Heart left ventricle (tissue), 16 donors: Measurements from ENCODE around the gene BDH1. TPM values are rescaled to one million over a fixed set of nuclear protein-coding genes. Genes with fewer than 3 reads are reported as not detected.

Source experiments
- ATAC-seq, 4 donors: fragments of 200-7000 bp; cut with Tn5 transposase; one replicate each; pipeline ENCODE4 v1.9.1; 2020 to 2022; ENCODE audit warnings: moderate library complexity in 4 of 4, mild to moderate bottlenecking in 3 of 4, moderate number of reproducible peaks in 1 of 4
- DNase-seq, 5 donors: peaks; one replicate each; pipeline ENCODE4 v3.0.0-alpha.2; 2020
- H3K27ac ChIP-seq, 12 donors: fragments of 200-600 bp; sonication (generic) in 4 of 12; one replicate each; pipeline versions ENCODE4 v1.5.0 to v1.8.0; 2016 to 2022; ENCODE audit warnings: mild to moderate bottlenecking in 2 of 12
- H3K27me3 ChIP-seq, 9 donors: fragments of 200-600 bp; sonication (generic) in 2 of 9; one replicate each; pipeline versions ENCODE4 v1.5.1 to v1.8.0; 2016 to 2022; ENCODE audit warnings: mild to moderate bottlenecking in 3 of 9
- H3K36me3 ChIP-seq, 9 donors: fragments of 200-600 bp; sonication (generic) in 2 of 9; one replicate each; pipeline versions ENCODE4 v1.5.0 to v1.8.0; 2018 to 2022; ENCODE audit warnings: mild to moderate bottlenecking in 2 of 9
- H3K4me1 ChIP-seq, 12 donors: fragments of 200-600 bp; sonication (generic) in 4 of 12; one replicate each; pipeline versions ENCODE4 v1.5.0 to v1.8.0; 2016 to 2022; ENCODE audit warnings: mild to moderate bottlenecking in 3 of 12
- H3K4me3 ChIP-seq, 12 donors: fragments of 200-600 bp; sonication (generic) in 4 of 12; one replicate each; pipeline versions ENCODE4 v1.5.0 to v1.8.0; 2017 to 2022; ENCODE audit warnings: mild to moderate bottlenecking in 9 of 12, moderate library complexity in 4 of 12
- H3K9me3 ChIP-seq, 12 donors: fragments of 200-600 bp; sonication (generic) in 4 of 12; one replicate each; pipeline versions ENCODE4 v1.5.0 to v1.8.0; 2016 to 2022; ENCODE audit warnings: mild to moderate bottlenecking in 1 of 12
- POLR2A ChIP-seq, 2 donors: fragments of 450-650 bp; IDR thresholded peaks; one replicate each; pipeline ENCODE4 v1.6.1; 2017; ENCODE audit warnings: antibody characterized with exemption in 2 of 2, mild to moderate bottlenecking in 2 of 2, moderate library complexity in 2 of 2
- WGBS, 4 donors: extraction: QIAGEN DNeasy Blood & Tissue Kit in 2 of 4; methylation state at CpG; one replicate each; pipeline versions ENCODE4 v1.1.5 to v1.1.7; 2013 to 2018; 5-methylcytosine and 5-hydroxymethylcytosine counted together
- intact Hi-C, 10 donors: fragments of 100-400 bp; cut with DNase I; formaldehyde crosslinking; loops; one replicate each; pipeline versions ENCODE4 v1.11.1 to v1.14.2; 2022
- polyA plus RNA-seq, 2 donors: library from polyadenylated mRNA; stranded (reverse); fragments of 200-250 nt; gene quantifications; one replicate each; pipeline ENCODE4 v1.2.3, GENCODE V29; 2013
- total RNA-seq, 9 donors: library from RNA; depleted of rRNA in 2 of 9; stranded (reverse); fragments of >200 nt in 2 of 9; fragmentation: NEBNext Ultra II Directional in 3 of 9; extraction: Animal tissue kit (Norgen Biotek cat#: 25700) in 3 of 9; gene quantifications; one replicate each; pipeline versions ENCODE4 v1.1.0 to v1.2.4, GENCODE V29; 2016 to 2023
- TF ChIP-seq, protein P1 (sequence below), 12 donors: fragments of 200-600 bp; sonication (generic) in 4 of 12; IDR thresholded peaks; one replicate each; pipeline versions ENCODE4 v1.5.0 to v1.8.0; 2018 to 2022; ENCODE audit warnings: antibody characterized with exemption in 12 of 12, mild to moderate bottlenecking in 5 of 12
- donor health status: ischemic (EF 13 %, LVEDD 7.1; RV severe dilation, severe dysfunction).
- donor health status: healthy with polysubstance abuse.
- donor health status: DM: no; HTN: yes; CAD: no.
- donor health status: DM: no; HTN: no; CAD: no.
- donor health status: ischemic (EF 25% LVEDD 6.9; RV normal size, moderate dysfunction).
- donor health status: ischemic (EF 25% LVEDD 5.7; RV mildly dilated, moderate dysfunction).
- donor health status: healthy.
- donor health status: DM: yes; HTN: yes; CAD: no.
- donor health status: ischemic (EF 35%, LVEDD 5.7; RV mildly dilated, moderate dysfunction).
- donor health status: nonischemic (EF 11% LVEDD 7.7; RV severe dilation, severe dysfunction).
- donor health status: DM: yes; HTN: yes; CAD: no.
- donor health status: PGD.
- donor health status: ischemic (EF 29% LVEDD 5.4; RV normal size, mild dysfunction).
- donor health status: nonischemic (EF 23%, LVEDD 6.1; RV moderate dilation, normal function).

Gene BDH1
- total and polyA plus RNA-seq, 11 donors: 19.5 to 114 (median 72.3) TPM

GRCh38 chr3:197468866-197469382 lies 86.8 kb downstream of the BDH1 start:
- peak in 2 of 4 donors; percentile 17 to 49 for ATAC-seq
- no peak overlapping the region for H3K27ac ChIP-seq
- no peak for TF ChIP-seq POLR2A (IDR thresholded peaks at IDR 0.05)
- TF ChIP-seq, protein P1, sequence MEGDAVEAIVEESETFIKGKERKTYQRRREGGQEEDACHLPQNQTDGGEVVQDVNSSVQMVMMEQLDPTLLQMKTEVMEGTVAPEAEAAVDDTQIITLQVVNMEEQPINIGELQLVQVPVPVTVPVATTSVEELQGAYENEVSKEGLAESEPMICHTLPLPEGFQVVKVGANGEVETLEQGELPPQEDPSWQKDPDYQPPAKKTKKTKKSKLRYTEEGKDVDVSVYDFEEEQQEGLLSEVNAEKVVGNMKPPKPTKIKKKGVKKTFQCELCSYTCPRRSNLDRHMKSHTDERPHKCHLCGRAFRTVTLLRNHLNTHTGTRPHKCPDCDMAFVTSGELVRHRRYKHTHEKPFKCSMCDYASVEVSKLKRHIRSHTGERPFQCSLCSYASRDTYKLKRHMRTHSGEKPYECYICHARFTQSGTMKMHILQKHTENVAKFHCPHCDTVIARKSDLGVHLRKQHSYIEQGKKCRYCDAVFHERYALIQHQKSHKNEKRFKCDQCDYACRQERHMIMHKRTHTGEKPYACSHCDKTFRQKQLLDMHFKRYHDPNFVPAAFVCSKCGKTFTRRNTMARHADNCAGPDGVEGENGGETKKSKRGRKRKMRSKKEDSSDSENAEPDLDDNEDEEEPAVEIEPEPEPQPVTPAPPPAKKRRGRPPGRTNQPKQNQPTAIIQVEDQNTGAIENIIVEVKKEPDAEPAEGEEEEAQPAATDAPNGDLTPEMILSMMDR (IDR thresholded peaks at IDR 0.05): no peak
- peaks cover 0 to 14% (median 3%) of the 10 kb centered on the region in 12 donors for H3K4me1 ChIP-seq
- intact Hi-C loops: no loop called here
- no peak for DNase-seq
- no peaks in the 10 kb centered on the region for H3K36me3 ChIP-seq
- peaks cover 0 to 4% (median 0%) of the 10 kb centered on the region in 9 donors for H3K27me3 ChIP-seq
- no peaks in the 10 kb centered on the region for H3K9me3 ChIP-seq
- H3K4me3 ChIP-seq: no peak overlapping the region
- 62 to 68% (median 65%) methylated on average over 5 of the region's 5 CpGs for WGBS, 4 donors

- Histone ChIP-seq H3K4me1 (peaks cover 0 to 14% (median 3%) of the 10 kb centered on the region in 12 donors), H3K4me3 (no peak overlapping the region), H3K27ac (no peak overlapping the region), H3K27me3 (peaks cover 0 to 4% (median 0%) of the 10 kb centered on the region in 9 donors), H3K9me3 (no peaks in the 10 kb centered on the region), H3K36me3 (no peaks in the 10 kb centered on the region)
- ATAC-seq (no peak), DNase-seq (no peak)
- 69 to 85% (median 80%) methylated on average over 7 of the region's 7 CpGs for WGBS, 4 donors
- intact Hi-C loops: no loop called here
- TF ChIP-seq, protein P1 (IDR thresholded peaks at IDR 0.05): no peak
- no peak for TF ChIP-seq POLR2A (IDR thresholded peaks at IDR 0.05)
Measured at GRCh38 chr3:197468167-197468566, 87.6 kb downstream of the BDH1 start.

DNA sequence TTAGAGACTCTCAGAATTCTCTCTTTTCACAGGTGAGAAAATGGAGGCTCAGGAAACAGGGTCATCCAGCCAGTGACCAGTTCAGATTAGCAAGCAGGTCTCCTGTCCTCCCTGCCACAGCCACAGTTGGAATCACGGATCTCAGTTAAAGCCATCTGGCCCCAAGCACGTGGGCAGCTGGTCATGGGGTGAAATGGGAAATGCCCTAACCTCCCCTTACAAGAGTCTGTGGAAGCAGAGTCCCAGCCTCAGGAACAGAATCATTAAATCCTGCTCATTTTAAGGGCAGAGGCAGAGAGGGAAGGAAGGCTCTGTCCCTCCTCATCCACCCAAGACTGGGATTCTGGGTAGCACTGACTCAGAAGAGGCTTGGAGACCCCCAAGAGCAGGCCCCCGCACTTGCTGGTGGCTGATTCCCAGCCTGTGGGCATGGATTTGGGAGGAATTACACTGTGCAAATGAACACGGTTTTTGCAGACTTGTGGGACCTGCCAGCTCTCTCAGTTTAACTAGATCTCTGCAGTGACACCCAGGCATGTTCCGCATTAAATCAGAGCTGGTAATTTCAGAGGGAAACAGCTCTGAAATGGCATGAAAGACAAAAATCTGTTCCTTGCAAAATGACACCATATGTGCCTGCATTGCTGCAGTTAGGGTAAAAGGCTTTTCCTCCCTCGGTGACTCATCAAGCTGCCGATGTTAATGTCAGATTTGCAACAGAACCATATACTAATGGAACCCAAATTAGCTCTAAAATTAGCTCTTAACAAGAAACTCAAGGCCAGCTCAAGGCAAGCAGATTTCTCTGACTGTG lies 89.0 kb downstream of the BDH1 start:
- Histone ChIP-seq H3K27me3 (peaks cover 0 to 4% (median 0%) of the 10 kb centered on the region in 9 donors), H3K4me1 (peaks cover 0 to 14% (median 3%) of the 10 kb centered on the region in 12 donors), H3K27ac (peak overlapping the region in 4 of 12 donors; percentile 8 to 29 (median 24)), H3K9me3 (no peaks in the 10 kb centered on the region), H3K4me3 (no peak overlapping the region), H3K36me3 (no peaks in the 10 kb centered on the region)
- 38 to 57% (median 48%) methylated on average over 6 to 7 of the region's 7 CpGs for WGBS, 4 donors
- ATAC-seq: peak in 1 of 4 donors; percentile 43
- no peak for DNase-seq
- TF ChIP-seq, protein P1 (IDR thresholded peaks at IDR 0.05): no peak
- no peak for TF ChIP-seq POLR2A (IDR thresholded peaks at IDR 0.05)
- intact Hi-C loops: no loop called here

DNA sequence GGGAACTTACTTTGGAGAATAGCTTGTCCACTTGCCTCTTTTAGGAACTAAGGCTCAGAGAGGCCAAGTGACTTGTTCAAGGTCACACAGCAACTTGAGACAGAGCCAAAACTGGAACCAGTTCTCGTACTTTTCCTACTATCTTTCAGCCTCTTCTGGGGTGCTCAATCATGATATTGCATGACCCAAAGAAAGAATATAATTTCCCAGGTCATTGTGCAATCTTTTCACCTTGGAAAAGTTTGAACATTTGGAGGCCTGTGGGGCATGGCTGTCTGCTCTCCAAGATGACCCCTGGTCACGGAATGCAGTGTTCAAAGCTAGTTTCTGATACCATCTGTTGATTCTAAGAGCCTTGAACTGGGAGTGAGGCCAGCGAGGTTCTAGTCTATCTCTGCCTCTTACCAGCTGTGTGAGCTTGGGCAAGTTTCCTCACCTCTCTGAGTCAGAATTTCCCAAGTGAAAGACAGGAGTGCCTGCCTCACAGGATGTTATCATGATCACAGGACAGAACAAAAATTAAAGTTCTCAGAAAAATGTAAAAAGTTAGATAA lies 89.7 kb downstream of the BDH1 start:
- WGBS, 4 donors: 77 to 87% (median 79%) methylated on average over 3 of the region's 3 CpGs
- DNase-seq (no peak), ATAC-seq (peak in 2 of 4 donors; percentile 14 to 31)
- peaks cover 0 to 14% (median 3%) of the 10 kb centered on the region in 12 donors for H3K4me1 ChIP-seq
- TF ChIP-seq, protein P1 (IDR thresholded peaks at IDR 0.05): no peak
- no peak for TF ChIP-seq POLR2A (IDR thresholded peaks at IDR 0.05)
- intact Hi-C loops: no loop called here
- no peak overlapping the region for H3K27ac ChIP-seq
- H3K36me3 ChIP-seq: no peaks in the 10 kb centered on the region
- H3K27me3 ChIP-seq: peaks cover 0 to 4% (median 0%) of the 10 kb centered on the region in 9 donors
- H3K9me3 ChIP-seq: no peaks in the 10 kb centered on the region
- H3K4me3 ChIP-seq: no peak overlapping the region
